SK-N-SH treated with all-trans-retinoic acid at 6 μM for 48 hours (cell line): ENCODE data around the gene WDR87.

ENCODE experiments used
- ATAC-seq: fragments of 200-7000 bp; cut with Tn5 transposase; 3 replicates; pipeline ENCODE4 v1.9.1; 2020; ENCODE audit warnings: mild to moderate bottlenecking, moderate library complexity
- ARNTL ChIP-seq: fragments of 450-650 bp; formaldehyde crosslinking; IDR thresholded peaks from 2 replicates; pipeline ENCODE4 v1.5.0; 2020; ENCODE audit warnings: low read depth, mild to moderate bottlenecking, moderate library complexity, borderline replicate concordance
- BACH2 ChIP-seq: fragments of 250-450 bp; sonication (Bioruptor Pico); IDR thresholded peaks from 2 replicates; pipeline ENCODE4 v1.9.0; 2021; ENCODE audit warnings: mild to moderate bottlenecking, borderline replicate concordance
- CREB5 ChIP-seq: fragments of 250-450 bp; sonication (Bioruptor Pico); IDR thresholded peaks from 2 replicates; pipeline ENCODE4 v1.5.1; 2020; ENCODE audit warnings: low read depth, mild to moderate bottlenecking, moderate library complexity
- CSDC2 ChIP-seq: fragments of 250-450 bp; sonication (Bioruptor Pico); IDR thresholded peaks from 2 replicates; pipeline ENCODE4 v1.5.0; 2020; ENCODE audit warnings: mild to moderate bottlenecking, moderate library complexity
- CSRNP3 ChIP-seq: fragments of 250-450 bp; sonication (Bioruptor Pico); IDR thresholded peaks from 2 replicates; pipeline ENCODE4 v1.5.1; 2021; ENCODE audit warnings: mild to moderate bottlenecking, moderate library complexity
- ESRRG ChIP-seq: fragments of 250-450 bp; sonication (Bioruptor Pico); IDR thresholded peaks from 2 replicates; pipeline ENCODE4 v1.6.1; 2021; ENCODE audit warnings: mild to moderate bottlenecking
- GLIS3 ChIP-seq: fragments of 250-450 bp; sonication (Bioruptor Pico); IDR thresholded peaks from 2 replicates; pipeline ENCODE4 v1.5.0; 2020; ENCODE audit warnings: mild to moderate bottlenecking, moderate library complexity
- ISL1 ChIP-seq: fragments of 250-450 bp; sonication (Bioruptor Pico); IDR thresholded peaks from 2 replicates; pipeline ENCODE4 v2.1.2; 2022; ENCODE audit warnings: mild to moderate bottlenecking, moderate library complexity
- OSR1 ChIP-seq: fragments of 250-450 bp; sonication (Bioruptor Pico); IDR thresholded peaks from 2 replicates; pipeline ENCODE4 v1.8.0; 2022; ENCODE audit warnings: moderate library complexity, mild to moderate bottlenecking, inconsistent platforms
- PATZ1 ChIP-seq: fragments of 250-450 bp; sonication (Bioruptor Pico); IDR thresholded peaks from 2 replicates; pipeline ENCODE4 v1.8.0; 2020; ENCODE audit warnings: mild to moderate bottlenecking, moderate library complexity, borderline replicate concordance
- PPARA ChIP-seq: fragments of 250-450 bp; sonication (Bioruptor Pico); IDR thresholded peaks from 2 replicates; pipeline ENCODE4 v1.5.0; 2020; ENCODE audit warnings: mild to moderate bottlenecking, borderline replicate concordance
- SNAI2 ChIP-seq: fragments of 250-450 bp; sonication (Bioruptor Pico); IDR thresholded peaks from 2 replicates; pipeline ENCODE4 v1.5.0; 2020; ENCODE audit warnings: mild to moderate bottlenecking, moderate library complexity
- TCF4 ChIP-seq: fragments of 250-450 bp; sonication (Bioruptor Pico); IDR thresholded peaks from 2 replicates; pipeline ENCODE4 v1.8.0; 2021; ENCODE audit warnings: mild to moderate bottlenecking, moderate library complexity, borderline replicate concordance
- TOX ChIP-seq: fragments of 250-450 bp; sonication (Bioruptor Pico); IDR thresholded peaks from 2 replicates; pipeline ENCODE4 v1.8.0; 2021; ENCODE audit warnings: mild to moderate bottlenecking, moderate library complexity, borderline replicate concordance
- TSHZ2 ChIP-seq: fragments of 250-450 bp; sonication (Bioruptor Pico); IDR thresholded peaks from 2 replicates; pipeline ENCODE4 v1.5.0; 2020; ENCODE audit warnings: mild to moderate bottlenecking, moderate library complexity
- ZC3H10 ChIP-seq: fragments of 250-450 bp; sonication (Bioruptor Pico); IDR thresholded peaks from 2 replicates; pipeline ENCODE4 v1.5.1; 2021; ENCODE audit warnings: mild to moderate bottlenecking, moderate library complexity
- ZFP3 ChIP-seq: fragments of 250-450 bp; sonication (Bioruptor Pico); IDR thresholded peaks from 2 replicates; pipeline ENCODE4 v1.5.0; 2020; ENCODE audit warnings: mild to moderate bottlenecking, moderate library complexity
- ZFP30 ChIP-seq: fragments of 450-650 bp; formaldehyde crosslinking; IDR thresholded peaks from 2 replicates; pipeline ENCODE4 v1.5.0; 2022; ENCODE audit warnings: mild to moderate bottlenecking, moderate library complexity
- ZNF565 ChIP-seq: fragments of 450-650 bp; formaldehyde crosslinking; conservative IDR thresholded peaks from 2 replicates; pipeline ENCODE4 v1.5.0; 2020; ENCODE audit warnings: low read depth, mild to moderate bottlenecking, moderate library complexity
- ZNF70 ChIP-seq: fragments of 450-650 bp; formaldehyde crosslinking; IDR thresholded peaks from 2 replicates; pipeline ENCODE4 v1.5.0; 2020; ENCODE audit warnings: mild to moderate bottlenecking, moderate library complexity
- ZNF8 ChIP-seq: fragments of 450-650 bp; formaldehyde crosslinking; IDR thresholded peaks from 2 replicates; pipeline ENCODE4 v1.5.0; 2020; ENCODE audit warnings: mild to moderate bottlenecking, moderate library complexity

Gene WDR87

GRCh38 chr19:37951816-37952210, 45.4 kb upstream of the WDR87 start:
- no peak for ATAC-seq

GRCh38 chr19:37950471-37951175, 44.2 kb upstream of the WDR87 start:
- TF ChIP-seq ZC3H10 (CRISPR knock-in tag), result no peak
- TF ChIP-seq ZNF565 (CRISPR knock-in tag), result no peak
- no peak for TF ChIP-seq TCF4 (CRISPR knock-in tag)
- TF ChIP-seq ZFP30 (CRISPR knock-in tag), result no peak
- no peak for TF ChIP-seq CSRNP3 (CRISPR knock-in tag)
- TF ChIP-seq PPARA (CRISPR knock-in tag), result no peak
- TF ChIP-seq ZFP3 (CRISPR knock-in tag), result no peak
- no peak for TF ChIP-seq ESRRG (CRISPR knock-in tag)
- TF ChIP-seq OSR1 (CRISPR knock-in tag), result no peak
- no peak for TF ChIP-seq TSHZ2 (CRISPR knock-in tag)
- no peak for TF ChIP-seq ARNTL (CRISPR knock-in tag)
- no peak for TF ChIP-seq CSDC2 (CRISPR knock-in tag)
- no peak for TF ChIP-seq PATZ1 (CRISPR knock-in tag)
- no peak for TF ChIP-seq TOX (CRISPR knock-in tag)
- TF ChIP-seq ISL1 (CRISPR knock-in tag), result no peak
- no peak for TF ChIP-seq CREB5 (CRISPR knock-in tag)
- no peak for TF ChIP-seq GLIS3 (CRISPR knock-in tag)
- no peak for TF ChIP-seq BACH2 (CRISPR knock-in tag)
- ATAC-seq, result no peak

More at GRCh38 chr19:37951816-37952210, 45.4 kb upstream of the WDR87 start:
- no peak for TF ChIP-seq ARNTL (CRISPR knock-in tag)
- no peak for TF ChIP-seq SNAI2 (CRISPR knock-in tag)
- no peak for TF ChIP-seq TOX (CRISPR knock-in tag)
- TF ChIP-seq BACH2 (CRISPR knock-in tag), result no peak
- no peak for TF ChIP-seq ISL1 (CRISPR knock-in tag)
- no peak for TF ChIP-seq ZNF70 (CRISPR knock-in tag)
- no peak for TF ChIP-seq ZNF8 (CRISPR knock-in tag)
- TF ChIP-seq ZFP30 (CRISPR knock-in tag), result no peak

- no peak for TF ChIP-seq OSR1 (CRISPR knock-in tag)
- TF ChIP-seq BACH2 (CRISPR knock-in tag), result no peak
- TF ChIP-seq ZNF70 (CRISPR knock-in tag), result no peak
- TF ChIP-seq ZNF8 (CRISPR knock-in tag), result no peak
- no peak for TF ChIP-seq ESRRG (CRISPR knock-in tag)
- no peak for TF ChIP-seq TCF4 (CRISPR knock-in tag)
- TF ChIP-seq TOX (CRISPR knock-in tag), result no peak
- TF ChIP-seq TSHZ2 (CRISPR knock-in tag), result no peak
- TF ChIP-seq CSDC2 (CRISPR knock-in tag), result no peak
- ATAC-seq, result no peak
Measured at GRCh38 chr19:37948362-37948761, 42.0 kb upstream of the WDR87 start.
